Natural killer cell treated with Interleukin-12 subunit alpha and Interleukin-12 subunit beta and Interleukin-15 and Interleukin-18, amount 100 ng/mL, for 72 hours (primary cell): Measurements from ENCODE around the gene ERICH4. TPM values are rescaled to one million over a fixed set of nuclear protein-coding genes. Genes with fewer than 3 reads are reported as not detected.

Experiments used
- ATAC-seq, 2 donors: fragments of 150-1000 bp; cut with Tn5 transposase in 1 of 2; sonication (Bioruptor Pico), chemical (Tn5 transposase) in 1 of 2; 2 replicates each; pipeline ENCODE4 v1.10.0; 2021
- DNase-seq: peaks from one replicate; pipeline ENCODE4 v3.0.0; 2022; ENCODE audit warnings: low spot score
- H3K27ac Mint-ChIP-seq, 2 donors: 1 replicate in 1 of 2; 2 replicates in 1 of 2; pipeline ENCODE4 v1.8.0; 2022; ENCODE audit warnings: mixed read lengths in 2 of 2, mild to moderate bottlenecking in 1 of 2, moderate library complexity in 1 of 2
- H3K27me3 Mint-ChIP-seq, 2 donors: 1 replicate in 1 of 2; 2 replicates in 1 of 2; pipeline ENCODE4 v1.8.0; 2022; ENCODE audit warnings: mixed read lengths in 2 of 2
- H3K36me3 Mint-ChIP-seq: one replicate; pipeline ENCODE4 v1.8.0; 2022; ENCODE audit warnings: mixed read lengths
- H3K4me1 Mint-ChIP-seq, 2 donors: 1 replicate in 1 of 2; 2 replicates in 1 of 2; pipeline ENCODE4 v1.8.0; 2022; ENCODE audit warnings: low read depth in 2 of 2, mixed read lengths in 2 of 2, mild to moderate bottlenecking in 1 of 2
- H3K4me3 Mint-ChIP-seq: one replicate; pipeline ENCODE4 v1.8.0; 2022; ENCODE audit warnings: mixed read lengths
- H3K9me3 Mint-ChIP-seq: 2 replicates; pipeline ENCODE4 v1.8.0; 2022; ENCODE audit warnings: mixed read lengths
- total RNA-seq, 2 donors: library from RNA; stranded (reverse); gene quantifications; one replicate each; pipeline ENCODE4 v1.2.3, GENCODE V29; 2022

The ERICH4 gene
- total RNA-seq, 2 donors from 2014 or later: not detected

- Mint-ChIP-seq H3K9me3 (no peaks in the 10 kb centered on the region), H3K27ac (no peak overlapping the region), H3K27me3 (peaks cover 10 to 13% of the 10 kb centered on the region in 2 donors), H3K4me3 (no peak overlapping the region), H3K4me1 (no peaks in the 10 kb centered on the region), H3K36me3 (no peaks in the 10 kb centered on the region)
- ATAC-seq: no peak
- DNase-seq: no peak
Observed at GRCh38 chr19:41492843-41493242, 49.9 kb downstream of the ERICH4 start.

Other genes starting within 250 kb of the ERICH4 start
- gene CYP2S1, start 249.9 kb upstream of the ERICH4 start, total RNA-seq: not detected
- gene AXL, start 223.9 kb upstream of the ERICH4 start, total RNA-seq: not detected
- 100 to 1,000 TPM; 248 to 319 TPM for gene HNRNPUL1, start 178.8 kb upstream of the ERICH4 start, total RNA-seq
- gene CCDC97, start 133.0 kb upstream of the ERICH4 start, total RNA-seq: 10 to 100 TPM; 52.5 to 56.2 TPM
- gene TGFB1, start 89.2 kb upstream of the ERICH4 start, total RNA-seq: 100 to 1,000 TPM; 108 to 131 TPM
- gene B9D2, start 79.0 kb upstream of the ERICH4 start, total RNA-seq: 1 to 10 TPM; 4.9 to 9.3 TPM
- gene TMEM91, start 66.6 kb upstream of the ERICH4 start, total RNA-seq: 1 to 10 TPM; 4.7 to 6.7 TPM
- gene EXOSC5, start 45.8 kb upstream of the ERICH4 start, total RNA-seq: 10 to 100 TPM; 31.5 to 56.6 TPM
- 10 to 100 TPM; 10.9 to 13.7 TPM for gene BCKDHA, start 45.3 kb upstream of the ERICH4 start, total RNA-seq
- gene B3GNT8, start 15.8 kb upstream of the ERICH4 start, total RNA-seq: 1 to 10 TPM in 1 of 2 donors, under 1 TPM in 1; 0.78 to 3.0 TPM
- gene DMAC2, start 3.2 kb upstream of the ERICH4 start, total RNA-seq: 10 to 100 TPM; 58.3 to 58.7 TPM
- gene CEACAM21, start 133.0 kb downstream of the ERICH4 start, total RNA-seq: 10 to 100 TPM in 1 of 2 donors, 1 to 10 TPM in 1; 9.7 to 20.6 TPM
- gene CEACAM4, start 183.9 kb downstream of the ERICH4 start, total RNA-seq: not detected
- gene CEACAM7, start 245.1 kb downstream of the ERICH4 start, total RNA-seq: not detected